Heart right ventricle (tissue), 16 donors: Measurements from ENCODE around the gene TBCA. TPM values are rescaled to one million over a fixed set of nuclear protein-coding genes. Genes with fewer than 3 reads are reported as not detected.

Experiments
- ATAC-seq, 8 donors: fragments of 200-7000 bp; cut with Tn5 transposase; one replicate each; pipeline ENCODE4 v1.9.1; 2020; ENCODE audit warnings: mild to moderate bottlenecking in 8 of 8, moderate library complexity in 8 of 8, moderate number of reproducible peaks in 1 of 8
- DNase-seq, 2 donors: peaks; one replicate each; pipeline ENCODE4 v3.0.0-alpha.2; 2020
- H3K27ac ChIP-seq, 10 donors: fragments of 200-600 bp; sonication (generic) in 2 of 10; one replicate each; pipeline versions ENCODE4 v1.5.0 to v1.8.0; 2020 to 2022; ENCODE audit warnings: mild to moderate bottlenecking in 3 of 10
- H3K27me3 ChIP-seq, 7 donors: fragments of 200-600 bp; one replicate each; pipeline ENCODE4 v1.8.0; 2021 to 2022; ENCODE audit warnings: mild to moderate bottlenecking in 2 of 7
- H3K36me3 ChIP-seq, 9 donors: fragments of 200-600 bp; sonication (generic) in 1 of 9; one replicate each; pipeline versions ENCODE4 v1.5.0 to v1.8.0; 2020 to 2022; ENCODE audit warnings: mild to moderate bottlenecking in 2 of 9
- H3K4me1 ChIP-seq, 9 donors: fragments of 200-600 bp; sonication (generic) in 1 of 9; one replicate each; pipeline versions ENCODE4 v1.5.0 to v1.8.0; 2020 to 2022; ENCODE audit warnings: mild to moderate bottlenecking in 4 of 9
- H3K4me3 ChIP-seq, 10 donors: fragments of 200-600 bp; sonication (generic) in 2 of 10; one replicate each; pipeline versions ENCODE4 v1.5.0 to v1.8.0; 2020 to 2022; ENCODE audit warnings: mild to moderate bottlenecking in 7 of 10, moderate library complexity in 2 of 10
- H3K9me3 ChIP-seq, 11 donors: fragments of 200-600 bp in 10 of 11; sonication (generic) in 2 of 11; one replicate each; pipeline versions ENCODE4 v1.5.0 to v1.8.0; 2013 to 2022; ENCODE audit warnings: mild to moderate bottlenecking in 2 of 11, control low read depth in 1 of 11, moderate library complexity in 1 of 11
- WGBS, 2 donors: extraction: QIAGEN DNeasy Blood & Tissue Kit; methylation state at CpG; one replicate each; pipeline ENCODE4 v1.1.7; 2013; ENCODE audit warnings: inconsistent platforms in 1 of 2; 5-methylcytosine and 5-hydroxymethylcytosine counted together
- intact Hi-C, 10 donors: fragments of 100-400 bp; cut with DNase I; formaldehyde crosslinking; loops; one replicate each; pipeline versions ENCODE4 v1.11.1 to v1.14.2; 2022
- long read RNA-seq, 3 donors: library from polyadenylated mRNA; unstranded; transcript quantifications; one replicate each; pipeline ENCODE4 v2.0.0, GENCODE V29; 2020 to 2021
- polyA plus RNA-seq, 2 donors: library from polyadenylated mRNA; stranded (reverse); fragments of 200-250 nt; gene quantifications; one replicate each; pipeline ENCODE4 v1.2.3, GENCODE V29; 2013
- total RNA-seq, 10 donors: library from RNA; stranded (reverse); fragmentation: NEBNext Ultra II Directional in 3 of 10; extraction: Animal tissue kit (Norgen Biotek cat#: 25700) in 3 of 10; gene quantifications; one replicate each; pipeline versions ENCODE4 v1.2.1 to v1.2.4, GENCODE V29; 2021 to 2023
- TF ChIP-seq, protein P1 (sequence below), 9 donors: fragments of 200-600 bp; sonication (generic) in 2 of 9; IDR thresholded peaks; one replicate each; pipeline versions ENCODE4 v1.5.0 to v1.8.0; 2021 to 2022; ENCODE audit warnings: antibody characterized with exemption in 9 of 9, mild to moderate bottlenecking in 5 of 9, moderate library complexity in 1 of 9
- donor health status: Arrhythmogenic right ventricular cardiomyopathy.
- donor health status: ischemic (EF 13 %, LVEDD 7.1; RV severe dilation, severe dysfunction).
- donor health status: healthy with polysubstance abuse.
- donor health status: DM: no; HTN: yes; CAD: no.
- donor health status: DM: no; HTN: no; CAD: no.
- donor health status: ischemic (EF 25% LVEDD 6.9; RV normal size, moderate dysfunction).
- donor health status: ischemic (EF 25% LVEDD 5.7; RV mildly dilated, moderate dysfunction).
- donor health status: healthy.
- donor health status: DM: yes; HTN: yes; CAD: no.
- donor health status: Ischemic cardiomyopathy.
- donor health status: ischemic (EF 35%, LVEDD 5.7; RV mildly dilated, moderate dysfunction).
- donor health status: nonischemic (EF 11% LVEDD 7.7; RV severe dilation, severe dysfunction).
- donor health status: DM: yes; HTN: yes; CAD: no.
- donor health status: PGD.
- donor health status: ischemic (EF 29% LVEDD 5.4; RV normal size, mild dysfunction).
- donor health status: nonischemic (EF 23%, LVEDD 6.1; RV moderate dilation, normal function).

TBCA gene, protein sequence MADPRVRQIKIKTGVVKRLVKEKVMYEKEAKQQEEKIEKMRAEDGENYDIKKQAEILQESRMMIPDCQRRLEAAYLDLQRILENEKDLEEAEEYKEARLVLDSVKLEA
- 100 to 1,000 TPM; 111 to 164 (median 147) TPM for total RNA-seq
- 100 to 1,000 TPM in 1 of 2 donors, 10 to 100 TPM in 1; 66.6 to 171 TPM for polyA plus RNA-seq
- long read RNA-seq, donor 1, transcript TBCA-202 (4 exons, 683 nt): major isoform, 23 of 39 reads
- long read RNA-seq, donor 1, partial matches to known transcripts: 4 of 39 reads
- long read RNA-seq, donor 1, other reads (novel, unspliced or antisense): 12 of 39 reads
- long read RNA-seq, donor 2, transcript TBCA-202 (4 exons, 683 nt): major isoform, 21 of 51 reads
- long read RNA-seq, donor 2, partial matches to known transcripts: 1 of 51 reads
- long read RNA-seq, donor 2, other reads (novel, unspliced or antisense): 26 of 51 reads
- long read RNA-seq, donor 3, transcript TBCA-202 (4 exons, 683 nt): major isoform, 7 of 15 reads
- long read RNA-seq, donor 3, partial matches to known transcripts: 0 of 15 reads
- long read RNA-seq, donor 3, other reads (novel, unspliced or antisense): 6 of 15 reads

DNA sequence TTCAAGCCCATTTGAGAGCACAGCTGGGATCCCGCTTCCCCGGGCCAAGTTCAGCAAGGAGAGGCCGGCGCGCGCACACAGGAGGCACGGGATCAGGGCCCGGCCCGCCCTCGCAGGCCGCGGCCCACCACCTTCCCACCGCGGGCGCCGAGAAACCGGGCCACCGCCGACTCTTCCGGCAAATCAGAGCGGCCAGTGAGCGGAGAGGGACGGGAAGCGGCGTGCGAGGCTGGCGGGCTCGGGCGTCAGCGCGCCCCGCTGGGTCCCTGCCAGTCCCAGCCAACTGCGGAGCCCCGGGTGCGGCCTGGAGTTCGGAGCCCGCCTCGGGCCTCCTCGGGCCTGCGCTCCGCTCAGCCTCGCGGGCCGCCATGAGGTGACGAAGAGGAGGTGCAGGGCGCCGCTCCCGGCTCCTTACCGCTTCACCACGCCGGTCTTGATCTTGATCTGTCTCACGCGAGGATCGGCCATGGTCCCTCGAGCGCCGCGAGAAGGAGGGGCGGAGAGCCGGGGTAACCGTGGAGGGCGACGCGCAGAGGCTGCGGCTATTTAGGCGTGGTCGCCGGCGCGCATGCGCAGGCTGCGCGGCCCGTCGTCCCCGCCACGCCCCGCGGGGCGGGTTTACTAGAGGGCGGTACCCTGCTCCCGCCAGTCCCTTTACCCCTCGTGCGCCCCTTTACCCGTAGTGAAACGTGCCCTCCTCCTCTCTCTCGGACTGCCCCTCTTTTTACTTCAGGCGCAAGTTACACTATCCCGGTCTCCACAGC lies at the start of gene TBCA:
Gene TBCA (minus strand): TSS at position 550 of the 764 bp plus-strand sequence. CDS start 82 bp downstream, at position 468.
- Histone ChIP-seq H3K36me3 (peaks cover 0 to 11% (median 0%) of the 10 kb centered on the region in 9 donors), H3K4me3 (peak within 1 kb of the TSS; percentile 25 to 90 (median 77)), H3K27ac (peak within 1 kb of the TSS; percentile 77 to 98 (median 92)), H3K27me3 (no peaks in the 10 kb centered on the region), H3K4me1 (peaks cover 0 to 48% (median 42%) of the 10 kb centered on the region in 9 donors), H3K9me3 (no peaks in the 10 kb centered on the region)
- DNase-seq (peak; percentile 85 to 91), ATAC-seq (peak; percentile 98 to 100 (median 98))
- WGBS, 2 donors: 0 to 1% methylated on average over 89 of the region's 89 CpGs
- TF ChIP-seq, protein P1, sequence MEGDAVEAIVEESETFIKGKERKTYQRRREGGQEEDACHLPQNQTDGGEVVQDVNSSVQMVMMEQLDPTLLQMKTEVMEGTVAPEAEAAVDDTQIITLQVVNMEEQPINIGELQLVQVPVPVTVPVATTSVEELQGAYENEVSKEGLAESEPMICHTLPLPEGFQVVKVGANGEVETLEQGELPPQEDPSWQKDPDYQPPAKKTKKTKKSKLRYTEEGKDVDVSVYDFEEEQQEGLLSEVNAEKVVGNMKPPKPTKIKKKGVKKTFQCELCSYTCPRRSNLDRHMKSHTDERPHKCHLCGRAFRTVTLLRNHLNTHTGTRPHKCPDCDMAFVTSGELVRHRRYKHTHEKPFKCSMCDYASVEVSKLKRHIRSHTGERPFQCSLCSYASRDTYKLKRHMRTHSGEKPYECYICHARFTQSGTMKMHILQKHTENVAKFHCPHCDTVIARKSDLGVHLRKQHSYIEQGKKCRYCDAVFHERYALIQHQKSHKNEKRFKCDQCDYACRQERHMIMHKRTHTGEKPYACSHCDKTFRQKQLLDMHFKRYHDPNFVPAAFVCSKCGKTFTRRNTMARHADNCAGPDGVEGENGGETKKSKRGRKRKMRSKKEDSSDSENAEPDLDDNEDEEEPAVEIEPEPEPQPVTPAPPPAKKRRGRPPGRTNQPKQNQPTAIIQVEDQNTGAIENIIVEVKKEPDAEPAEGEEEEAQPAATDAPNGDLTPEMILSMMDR (IDR thresholded peaks at IDR 0.05): peak in 7 of 9 donors; percentile 19 to 42 (median 32)
- intact Hi-C loops: no loop called here

DNA sequence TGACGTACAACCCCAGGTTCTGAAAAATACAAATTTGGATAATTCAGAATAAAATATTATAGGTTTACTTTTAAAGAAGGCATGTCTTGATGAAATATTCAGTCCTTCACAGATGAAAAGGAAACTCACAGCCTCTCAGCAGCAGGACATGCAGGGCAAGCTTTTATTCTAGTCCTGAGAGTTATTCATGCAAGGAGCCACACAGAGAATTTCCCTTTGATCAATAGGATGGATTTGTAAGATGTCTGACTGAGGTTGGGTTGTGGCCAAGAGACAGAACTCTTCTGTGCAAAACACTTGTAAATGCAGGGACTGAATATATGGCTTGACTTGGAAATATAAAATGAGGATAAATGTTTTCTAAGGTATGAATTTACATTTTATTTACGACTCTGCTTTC lies 48.8 kb upstream of the TBCA start:
- H3K36me3 ChIP-seq: no peaks in the 10 kb centered on the region
- peaks cover 0 to 45% (median 22%) of the 10 kb centered on the region in 7 donors for H3K27me3 ChIP-seq
- DNase-seq (no peak), ATAC-seq (no peak)
- H3K9me3 ChIP-seq: no peaks in the 10 kb centered on the region
- TF ChIP-seq, protein P1 (IDR thresholded peaks at IDR 0.05): no peak
- 89 to 91% methylated on average over 2 of the region's 2 CpGs for WGBS, 2 donors
- no peak overlapping the region for H3K4me3 ChIP-seq
- intact Hi-C loops: no loop called here
- H3K27ac ChIP-seq: no peak overlapping the region
- H3K4me1 ChIP-seq: no peaks in the 10 kb centered on the region

DNA sequence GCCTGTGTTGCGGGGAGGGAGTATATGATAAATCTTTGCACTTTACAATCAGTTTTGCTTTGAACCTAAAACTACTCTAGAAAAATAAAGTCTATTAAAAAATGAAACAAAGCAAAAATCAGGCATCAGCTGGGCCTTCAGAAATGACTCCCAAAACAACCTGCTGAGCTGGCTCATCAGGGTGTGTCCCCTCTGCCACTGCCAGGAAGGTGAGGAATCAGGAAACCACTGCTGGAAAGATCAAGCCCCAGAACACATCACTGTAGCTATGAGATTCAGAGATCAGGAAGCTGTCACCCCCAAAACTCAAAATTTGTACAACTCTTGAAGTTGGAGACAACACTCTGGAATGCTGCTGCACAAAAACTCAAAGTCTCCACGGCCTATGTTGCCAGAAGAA lies 40.5 kb upstream of the TBCA start:
- no peaks in the 10 kb centered on the region for H3K4me1 ChIP-seq
- intact Hi-C loops: no loop called here
- no peak for DNase-seq
- no peaks in the 10 kb centered on the region for H3K36me3 ChIP-seq
- H3K27ac ChIP-seq: no peak overlapping the region
- TF ChIP-seq, protein P1 (IDR thresholded peaks at IDR 0.05): no peak
- no peak for ATAC-seq
- no peaks in the 10 kb centered on the region for H3K9me3 ChIP-seq
- H3K4me3 ChIP-seq: no peak overlapping the region
- WGBS, 2 donors: 35% methylated on average over 2 of the region's 2 CpGs
- H3K27me3 ChIP-seq: no peaks in the 10 kb centered on the region

DNA sequence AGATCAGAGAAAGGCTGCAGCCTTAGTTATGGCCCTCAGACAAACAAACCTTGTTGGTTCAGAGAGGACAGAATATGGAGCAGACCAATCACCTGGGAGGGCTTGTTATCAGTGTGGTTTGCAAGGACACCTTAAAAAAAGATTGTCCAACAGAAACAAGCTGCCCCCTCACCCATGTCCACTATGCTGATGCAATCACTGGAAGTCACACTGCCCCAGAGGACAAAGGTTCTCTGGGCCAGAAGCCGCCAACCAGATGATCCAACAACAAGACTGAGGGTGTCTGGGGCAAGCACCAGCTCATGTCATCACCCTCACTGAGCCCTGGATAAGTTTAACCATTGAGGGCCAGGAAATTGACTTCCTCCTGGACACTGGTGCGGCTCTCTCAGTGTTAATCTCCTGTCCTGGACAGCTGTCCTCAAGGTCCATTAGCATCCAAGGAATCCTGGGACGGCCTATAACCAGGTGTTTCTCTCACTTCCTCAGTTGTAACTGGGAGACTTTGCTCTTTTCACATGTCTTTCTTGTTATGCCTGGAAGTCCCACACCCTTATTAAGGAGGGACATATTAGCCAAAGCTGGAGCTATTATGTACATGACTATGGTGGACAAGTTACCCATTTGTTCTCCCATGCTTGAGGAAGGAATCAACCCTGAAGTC lies 36.9 kb upstream of the TBCA start:
- H3K27me3 ChIP-seq: no peaks in the 10 kb centered on the region
- WGBS, 2 donors: 68 to 69% methylated on average over 3 of the region's 3 CpGs
- DNase-seq: no peak

More for the DNA sequence above, 36.9 kb upstream of the TBCA start:
- H3K36me3 ChIP-seq: no peaks in the 10 kb centered on the region
- no peak for ATAC-seq
- peaks cover 0 to 8% (median 0%) of the 10 kb centered on the region in 11 donors for H3K9me3 ChIP-seq
- no peak overlapping the region for H3K4me3 ChIP-seq
- TF ChIP-seq, protein P1 (IDR thresholded peaks at IDR 0.05): no peak
- no peak overlapping the region for H3K27ac ChIP-seq
- no peaks in the 10 kb centered on the region for H3K4me1 ChIP-seq
- intact Hi-C loops: no loop called here
